ENCODE results near the gene BTBD3.

Gene BTBD3

GRCh38 chr20:11882651-11883050, 35.0 kb upstream of the BTBD3 start:
- TF ChIP-seq, protein P1, sequence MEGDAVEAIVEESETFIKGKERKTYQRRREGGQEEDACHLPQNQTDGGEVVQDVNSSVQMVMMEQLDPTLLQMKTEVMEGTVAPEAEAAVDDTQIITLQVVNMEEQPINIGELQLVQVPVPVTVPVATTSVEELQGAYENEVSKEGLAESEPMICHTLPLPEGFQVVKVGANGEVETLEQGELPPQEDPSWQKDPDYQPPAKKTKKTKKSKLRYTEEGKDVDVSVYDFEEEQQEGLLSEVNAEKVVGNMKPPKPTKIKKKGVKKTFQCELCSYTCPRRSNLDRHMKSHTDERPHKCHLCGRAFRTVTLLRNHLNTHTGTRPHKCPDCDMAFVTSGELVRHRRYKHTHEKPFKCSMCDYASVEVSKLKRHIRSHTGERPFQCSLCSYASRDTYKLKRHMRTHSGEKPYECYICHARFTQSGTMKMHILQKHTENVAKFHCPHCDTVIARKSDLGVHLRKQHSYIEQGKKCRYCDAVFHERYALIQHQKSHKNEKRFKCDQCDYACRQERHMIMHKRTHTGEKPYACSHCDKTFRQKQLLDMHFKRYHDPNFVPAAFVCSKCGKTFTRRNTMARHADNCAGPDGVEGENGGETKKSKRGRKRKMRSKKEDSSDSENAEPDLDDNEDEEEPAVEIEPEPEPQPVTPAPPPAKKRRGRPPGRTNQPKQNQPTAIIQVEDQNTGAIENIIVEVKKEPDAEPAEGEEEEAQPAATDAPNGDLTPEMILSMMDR (IDR thresholded peaks at IDR 0.05; ENCODE audit: low read depth, low read length) = no peak
- H3K4me1 ChIP-seq = no peaks in the 10 kb centered on the region

GRCh38 chr20:11888648-11889047, 29.0 kb upstream of the BTBD3 start:
- TF ChIP-seq, protein P1 (IDR thresholded peaks at IDR 0.05; ENCODE audit: low read depth, low read length) = no peak
- Histone ChIP-seq H3K9me3 (no peaks in the 10 kb centered on the region), H3K27me3 (no peaks in the 10 kb centered on the region), H3K4me3 (ENCODE audit: low read depth, low read length) (no peak overlapping the region), H3K4me1 (no peaks in the 10 kb centered on the region), H3K36me3 (no peaks in the 10 kb centered on the region)
- DNase-seq = no peak

More at GRCh38 chr20:11882651-11883050, 35.0 kb upstream of the BTBD3 start:
- no peaks in the 10 kb centered on the region for H3K36me3 ChIP-seq
- no peak for DNase-seq
- no peaks in the 10 kb centered on the region for H3K27me3 ChIP-seq
- H3K4me3 ChIP-seq (ENCODE audit: low read depth, low read length) = no peak overlapping the region
- H3K9me3 ChIP-seq = no peaks in the 10 kb centered on the region

GRCh38 chr20:11890331-11891076, 27.2 kb upstream of the BTBD3 start:
- no peaks in the 10 kb centered on the region for H3K9me3 ChIP-seq
- peak overlapping the region; percentile 74 for H3K4me3 ChIP-seq (ENCODE audit: low read depth, low read length)
- H3K4me1 ChIP-seq = no peaks in the 10 kb centered on the region
- DNase-seq = peak; percentile 96
- H3K27me3 ChIP-seq = no peaks in the 10 kb centered on the region
- no peaks in the 10 kb centered on the region for H3K36me3 ChIP-seq
- TF ChIP-seq, protein P1 (IDR thresholded peaks at IDR 0.05; ENCODE audit: low read depth, low read length) = no peak

- Histone ChIP-seq H3K4me3 (ENCODE audit: low read depth, low read length) (peak overlapping the region; percentile 74), H3K9me3 (no peaks in the 10 kb centered on the region), H3K27me3 (no peaks in the 10 kb centered on the region), H3K4me1 (no peaks in the 10 kb centered on the region), H3K36me3 (no peaks in the 10 kb centered on the region)
- TF ChIP-seq, protein P1 (IDR thresholded peaks at IDR 0.05; ENCODE audit: low read depth, low read length) = no peak
- peak; percentile 58 for DNase-seq
These were observed 26.5 kb upstream of the BTBD3 start for GRCh38 chr20:11891077-11891775.

- H3K4me3 ChIP-seq (ENCODE audit: low read depth, low read length) = peak overlapping the region; percentile 74
- peak; percentile 64 for DNase-seq
These were observed 25.7 kb upstream of the BTBD3 start for GRCh38 chr20:11891776-11892545.

More at GRCh38 chr20:11891776-11892545, 25.7 kb upstream of the BTBD3 start:
- TF ChIP-seq, protein P1 (IDR thresholded peaks at IDR 0.05; ENCODE audit: low read depth, low read length) = no peak
- no peaks in the 10 kb centered on the region for H3K27me3 ChIP-seq
- no peaks in the 10 kb centered on the region for H3K9me3 ChIP-seq
- H3K36me3 ChIP-seq = no peaks in the 10 kb centered on the region
- no peaks in the 10 kb centered on the region for H3K4me1 ChIP-seq

Data from BE2C (cell line).